Measurements from ENCODE around the gene FOLR1.
"Not testable (repeated sequence)": the region's sequence is repeated elsewhere in the genome, so short reads cannot be mapped to it uniquely, and the experiment has no call there.

GRCh38 chr11:72172043-72172442 is 19.9 kb upstream of the FOLR1 start:
- TF ChIP-seq, protein P1, sequence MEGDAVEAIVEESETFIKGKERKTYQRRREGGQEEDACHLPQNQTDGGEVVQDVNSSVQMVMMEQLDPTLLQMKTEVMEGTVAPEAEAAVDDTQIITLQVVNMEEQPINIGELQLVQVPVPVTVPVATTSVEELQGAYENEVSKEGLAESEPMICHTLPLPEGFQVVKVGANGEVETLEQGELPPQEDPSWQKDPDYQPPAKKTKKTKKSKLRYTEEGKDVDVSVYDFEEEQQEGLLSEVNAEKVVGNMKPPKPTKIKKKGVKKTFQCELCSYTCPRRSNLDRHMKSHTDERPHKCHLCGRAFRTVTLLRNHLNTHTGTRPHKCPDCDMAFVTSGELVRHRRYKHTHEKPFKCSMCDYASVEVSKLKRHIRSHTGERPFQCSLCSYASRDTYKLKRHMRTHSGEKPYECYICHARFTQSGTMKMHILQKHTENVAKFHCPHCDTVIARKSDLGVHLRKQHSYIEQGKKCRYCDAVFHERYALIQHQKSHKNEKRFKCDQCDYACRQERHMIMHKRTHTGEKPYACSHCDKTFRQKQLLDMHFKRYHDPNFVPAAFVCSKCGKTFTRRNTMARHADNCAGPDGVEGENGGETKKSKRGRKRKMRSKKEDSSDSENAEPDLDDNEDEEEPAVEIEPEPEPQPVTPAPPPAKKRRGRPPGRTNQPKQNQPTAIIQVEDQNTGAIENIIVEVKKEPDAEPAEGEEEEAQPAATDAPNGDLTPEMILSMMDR (IDR thresholded peaks at IDR 0.05): not testable (repeated sequence)
- TF ChIP-seq SIN3A (IDR thresholded peaks at IDR 0.05; ENCODE audit: borderline replicate concordance, insufficient read depth, low read depth, low read length): not testable (repeated sequence)
